CD4-positive, alpha-beta T cell treated with Interleukin-15 for 4 hours (primary cell): ENCODE measurements around the gene ETFDH.
"Not testable (repeated sequence)": the region's sequence is repeated elsewhere in the genome, so short reads cannot be mapped to it uniquely, and the experiment has no call there.

Source experiments
- DNase-seq: peaks from one replicate; pipeline ENCODE4 v3.0.0-alpha.2; 2020; ENCODE audit warnings: low spot score

Gene ETFDH

GRCh38 chr4:158678767-158679166, 6.7 kb downstream of the ETFDH start:
- no peak for DNase-seq

- no peak for DNase-seq
Measured at GRCh38 chr4:158681629-158682028, 9.5 kb downstream of the ETFDH start.

GRCh38 chr4:158682066-158682465, 10.0 kb downstream of the ETFDH start:
- DNase-seq, result no peak

- DNase-seq, result no peak
Measured at GRCh38 chr4:158688813-158689212, 16.7 kb downstream of the ETFDH start.

- DNase-seq, result no peak
Measured at GRCh38 chr4:158704274-158704673, 32.2 kb downstream of the ETFDH start.

- no peak for DNase-seq
Measured at GRCh38 chr4:158710814-158711213, 38.7 kb downstream of the ETFDH start.

- DNase-seq, result not testable (repeated sequence)
Measured at GRCh38 chr4:158712622-158713021, 40.5 kb downstream of the ETFDH start.

GRCh38 chr4:158714937-158715336, 42.8 kb downstream of the ETFDH start:
- DNase-seq, result no peak

- no peak for DNase-seq
Measured at GRCh38 chr4:158715802-158716201, 43.7 kb downstream of the ETFDH start.

- DNase-seq, result no peak
Measured at GRCh38 chr4:158721680-158722079, 49.6 kb downstream of the ETFDH start.

GRCh38 chr4:158722291-158722916, 50.3 kb downstream of the ETFDH start:
- peak; percentile 10 for DNase-seq

- peak; percentile 77 for DNase-seq
Measured at GRCh38 chr4:158722917-158723793, 51.1 kb downstream of the ETFDH start, which contains the start of gene PPID. PPID (minus strand) TSS chr4:158723396; CDS start chr4:158723288, 108 bp downstream.

- DNase-seq, result no peak
Measured at GRCh38 chr4:158724637-158725036, 52.5 kb downstream of the ETFDH start.

- no peak for DNase-seq
Measured at GRCh38 chr4:158726633-158727032, 54.5 kb downstream of the ETFDH start.

- no peak for DNase-seq
Measured at GRCh38 chr4:158728236-158728635, 56.1 kb downstream of the ETFDH start.

- DNase-seq, result peak; percentile 47
Measured at GRCh38 chr4:158729716-158730559, 57.8 kb downstream of the ETFDH start.

- no peak for DNase-seq
Measured at GRCh38 chr4:158738866-158739265, 66.8 kb downstream of the ETFDH start.

GRCh38 chr4:158739600-158739999, 67.5 kb downstream of the ETFDH start:
- DNase-seq, result no peak

- DNase-seq, result no peak
Measured at GRCh38 chr4:158741326-158742021, 69.4 kb downstream of the ETFDH start.

- DNase-seq, result not testable (repeated sequence)
Measured at GRCh38 chr4:158746537-158746936, 74.4 kb downstream of the ETFDH start.

GRCh38 chr4:158750379-158750778, 78.3 kb downstream of the ETFDH start:
- no peak for DNase-seq
